Spinal cord (tissue), 10 donors: ENCODE results near the gene PEMT. TPM values are rescaled to one million over a fixed set of nuclear protein-coding genes. Genes with fewer than 3 reads are reported as not detected.

Source experiments
- DNase-seq, 6 donors: peaks; one replicate each; pipeline versions ENCODE4 v3.0.0 to v3.0.0-alpha.2; 2013 to 2015; ENCODE audit warnings: low spot score in 6 of 6, low read depth in 4 of 6
- H3K27ac ChIP-seq: one replicate; pipeline ENCODE4 v1.5.1; 2013; ENCODE audit warnings: low read depth, low read length, control low read depth
- H3K27me3 ChIP-seq: one replicate; pipeline ENCODE4 v1.6.1; 2013; ENCODE audit warnings: low read length; ENCODE audit not compliant: control insufficient read depth, insufficient read depth
- H3K36me3 ChIP-seq: one replicate; pipeline ENCODE4 v1.6.1; 2013; ENCODE audit warnings: low read length; ENCODE audit not compliant: control insufficient read depth, insufficient read depth
- H3K4me1 ChIP-seq: one replicate; pipeline ENCODE4 v1.6.1; 2013; ENCODE audit warnings: low read length; ENCODE audit not compliant: control insufficient read depth, insufficient read depth
- H3K4me3 ChIP-seq: one replicate; pipeline ENCODE4 v1.5.1; 2013; ENCODE audit warnings: low read depth, low read length, control low read depth
- H3K9me3 ChIP-seq: one replicate; pipeline ENCODE4 v1.6.1; 2013; ENCODE audit warnings: low read length; ENCODE audit not compliant: control insufficient read depth, insufficient read depth
- WGBS: methylation state at CpG from one replicate; pipeline ENCODE4 v1.1.5; 2013; ENCODE audit warnings: missing lambda C conversion rate; ENCODE audit not compliant: insufficient coverage; 5-methylcytosine and 5-hydroxymethylcytosine counted together
- polyA plus RNA-seq, 2 donors: library from polyadenylated mRNA; unstranded; fragments of 120-200 nt; gene quantifications; one replicate each; pipeline ENCODE4 v1.2.1, GENCODE V29; 2013; ENCODE audit not compliant: insufficient read length in 2 of 2
- total RNA-seq, 2 donors: library from RNA; depleted of rRNA in 1 of 2; stranded (reverse); fragments of 120-200 nt in 1 of 2; fragments of >200 nt in 1 of 2; gene quantifications; one replicate each; pipeline versions ENCODE4 v1.2.3 to v1.2.4, GENCODE V29; 2013 to 2014
- donor health status: healthy.

PEMT gene
- total and polyA plus RNA-seq, 4 donors = 28.5 to 48.3 (median 43.9) TPM

- 41% methylated on average over 3 of the region's 4 CpGs for WGBS
- Histone ChIP-seq H3K27ac (no peak overlapping the region), H3K27me3 (no peaks in the 10 kb centered on the region)
Measured at GRCh38 chr17:17531156-17531555, 60.4 kb downstream of the PEMT start.

GRCh38 chr17:17528696-17529652 is 62.5 kb downstream of the PEMT start:
- no peak for DNase-seq
- no peaks in the 10 kb centered on the region for H3K9me3 ChIP-seq
- H3K27ac ChIP-seq = no peak overlapping the region
- H3K36me3 ChIP-seq = peaks cover 8% of the 10 kb centered on the region
- 92% methylated on average over 20 of the region's 22 CpGs for WGBS
- peaks cover 16% of the 10 kb centered on the region for H3K4me1 ChIP-seq
- H3K4me3 ChIP-seq = no peak overlapping the region
- no peaks in the 10 kb centered on the region for H3K27me3 ChIP-seq

More at GRCh38 chr17:17531156-17531555, 60.4 kb downstream of the PEMT start:
- Histone ChIP-seq H3K4me3 (no peak overlapping the region), H3K4me1 (peaks cover 22% of the 10 kb centered on the region), H3K9me3 (no peaks in the 10 kb centered on the region), H3K36me3 (peaks cover 5% of the 10 kb centered on the region)
- DNase-seq = no peak

GRCh38 chr17:17527956-17528500 is 63.5 kb downstream of the PEMT start:
- Histone ChIP-seq H3K27ac (no peak overlapping the region), H3K4me1 (peaks cover 24% of the 10 kb centered on the region), H3K4me3 (no peak overlapping the region), H3K36me3 (peaks cover 8% of the 10 kb centered on the region), H3K9me3 (no peaks in the 10 kb centered on the region), H3K27me3 (no peaks in the 10 kb centered on the region)
- no peak for DNase-seq
- WGBS = 67% methylated on average over 16 of the region's 17 CpGs

GRCh38 chr17:17527534-17527933 is 64.0 kb downstream of the PEMT start:
- no peaks in the 10 kb centered on the region for H3K9me3 ChIP-seq
- no peak for DNase-seq
- no peaks in the 10 kb centered on the region for H3K27me3 ChIP-seq
- 97% methylated on average over 8 of the region's 11 CpGs for WGBS
- H3K4me1 ChIP-seq = peaks cover 28% of the 10 kb centered on the region
- H3K27ac ChIP-seq = no peak overlapping the region
- no peak overlapping the region for H3K4me3 ChIP-seq
- H3K36me3 ChIP-seq = peaks cover 8% of the 10 kb centered on the region

GRCh38 chr17:17526369-17526768 is 65.1 kb downstream of the PEMT start:
- Histone ChIP-seq H3K27ac (no peak overlapping the region), H3K4me3 (no peak overlapping the region), H3K9me3 (no peaks in the 10 kb centered on the region), H3K27me3 (no peaks in the 10 kb centered on the region), H3K36me3 (peaks cover 13% of the 10 kb centered on the region), H3K4me1 (peaks cover 37% of the 10 kb centered on the region)
- WGBS = 58% methylated on average over 14 of the region's 14 CpGs
- no peak for DNase-seq

GRCh38 chr17:17525956-17526355 is 65.6 kb downstream of the PEMT start:
- peaks cover 18% of the 10 kb centered on the region for H3K36me3 ChIP-seq
- WGBS = 84% methylated on average over 5 of the region's 6 CpGs
- no peak overlapping the region for H3K4me3 ChIP-seq
- no peaks in the 10 kb centered on the region for H3K9me3 ChIP-seq
- H3K27me3 ChIP-seq = no peaks in the 10 kb centered on the region
- no peak for DNase-seq
- no peak overlapping the region for H3K27ac ChIP-seq
- H3K4me1 ChIP-seq = peaks cover 40% of the 10 kb centered on the region

GRCh38 chr17:17525311-17525710 is 66.2 kb downstream of the PEMT start:
- no peak overlapping the region for H3K27ac ChIP-seq
- DNase-seq = no peak

GRCh38 chr17:17523731-17524490 is 67.6 kb downstream of the PEMT start:
- peaks cover 34% of the 10 kb centered on the region for H3K36me3 ChIP-seq
- 68% methylated on average over 17 of the region's 19 CpGs for WGBS
- no peaks in the 10 kb centered on the region for H3K9me3 ChIP-seq
- H3K27me3 ChIP-seq = no peaks in the 10 kb centered on the region
- DNase-seq = no peak
- H3K4me3 ChIP-seq = no peak overlapping the region
- peaks cover 60% of the 10 kb centered on the region for H3K4me1 ChIP-seq
- peak overlapping the region; percentile 40 for H3K27ac ChIP-seq

More at GRCh38 chr17:17525311-17525710, 66.2 kb downstream of the PEMT start:
- Histone ChIP-seq H3K9me3 (no peaks in the 10 kb centered on the region), H3K27me3 (no peaks in the 10 kb centered on the region), H3K4me3 (no peak overlapping the region), H3K4me1 (peaks cover 46% of the 10 kb centered on the region), H3K36me3 (peaks cover 24% of the 10 kb centered on the region)
- WGBS = 80% methylated on average over 12 of the region's 15 CpGs

- no peak overlapping the region for H3K4me3 ChIP-seq
- H3K27ac ChIP-seq = peak overlapping the region; percentile 40
- H3K36me3 ChIP-seq = peaks cover 37% of the 10 kb centered on the region
- WGBS = 41% methylated on average over 13 of the region's 14 CpGs
- H3K9me3 ChIP-seq = no peaks in the 10 kb centered on the region
- peak in 1 of 6 donors; percentile 61 for DNase-seq
- peaks cover 58% of the 10 kb centered on the region for H3K4me1 ChIP-seq
- H3K27me3 ChIP-seq = no peaks in the 10 kb centered on the region
Measured at GRCh38 chr17:17523001-17523730, 68.3 kb downstream of the PEMT start.
